HG03558 (cell line): ENCODE data around the gene KCNN2.

Source experiments
- ATAC-seq: cut with Tn5 transposase; IDR thresholded peaks from one replicate; pipeline ENCODE4 v1.9.1; 2021; ENCODE audit warnings: moderate number of reproducible peaks; ENCODE audit not compliant: unreplicated experiment; ENCODE audit errors: extremely low read depth

The KCNN2 gene

GRCh38 chr5:114473541-114473940 lies 111.7 kb downstream of the KCNN2 start:
- ATAC-seq: no peak

- ATAC-seq: no peak
These were observed 116.0 kb downstream of the KCNN2 start for GRCh38 chr5:114477816-114478334.

GRCh38 chr5:114500756-114501155 lies 138.9 kb downstream of the KCNN2 start:
- ATAC-seq: no peak

- no peak for ATAC-seq
These were observed 142.7 kb downstream of the KCNN2 start for GRCh38 chr5:114504560-114504959.

GRCh38 chr5:114524221-114524620 lies 162.4 kb downstream of the KCNN2 start:
- no peak for ATAC-seq

GRCh38 chr5:114544561-114544960 lies 182.7 kb downstream of the KCNN2 start:
- no peak for ATAC-seq
